PC-3 (cell line): ENCODE data around the gene TRAPPC13.
"Not testable (repeated sequence)": the region's sequence is repeated elsewhere in the genome, so short reads cannot be mapped to it uniquely, and the experiment has no call there.

Experiments
- CTCF ChIP-seq: fragments of 300-600 bp; sonication (generic); conservative IDR thresholded peaks from 2 replicates; pipeline ENCODE4 v1.5.1; 2017; ENCODE audit warnings: antibody characterized with exemption, low read depth, mild to moderate bottlenecking, low read length
- EZH2 ChIP-seq: fragments of 300-600 bp; sonication (generic); IDR thresholded peaks from one replicate; pipeline ENCODE4 v1.6.1; 2017; ENCODE audit warnings: antibody characterized with exemption, mild to moderate bottlenecking, low read length; ENCODE audit not compliant: unreplicated experiment

- not testable (repeated sequence) for TF ChIP-seq CTCF, EZH2
Measured at GRCh38 chr5:65621961-65622360, 2.9 kb upstream of the TRAPPC13 start.
